ENCODE data around the gene VEGFC.
A peak's percentile ranks its signal among the peaks of the same experiment; 100 is the strongest.

VEGFC gene

DNA sequence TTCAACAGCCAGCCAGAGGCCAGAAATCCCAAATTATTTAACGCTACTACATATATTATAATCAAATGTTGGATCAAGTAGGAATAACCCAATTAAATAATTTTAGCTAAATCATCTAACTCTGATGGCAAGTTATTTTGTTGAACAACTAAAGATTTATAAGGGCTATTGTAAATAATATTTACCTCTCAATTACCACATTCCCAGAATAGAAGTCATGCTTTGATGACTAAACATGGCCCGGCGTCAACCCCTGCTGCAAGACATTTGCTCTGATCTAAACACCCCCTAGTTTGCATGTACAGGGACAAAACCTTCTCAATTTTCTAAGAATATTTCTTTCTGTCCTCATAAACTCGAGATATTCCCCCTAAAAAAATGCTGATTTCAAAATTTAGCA is 14.2 kb downstream of the VEGFC start:
- TF ChIP-seq, protein P1, sequence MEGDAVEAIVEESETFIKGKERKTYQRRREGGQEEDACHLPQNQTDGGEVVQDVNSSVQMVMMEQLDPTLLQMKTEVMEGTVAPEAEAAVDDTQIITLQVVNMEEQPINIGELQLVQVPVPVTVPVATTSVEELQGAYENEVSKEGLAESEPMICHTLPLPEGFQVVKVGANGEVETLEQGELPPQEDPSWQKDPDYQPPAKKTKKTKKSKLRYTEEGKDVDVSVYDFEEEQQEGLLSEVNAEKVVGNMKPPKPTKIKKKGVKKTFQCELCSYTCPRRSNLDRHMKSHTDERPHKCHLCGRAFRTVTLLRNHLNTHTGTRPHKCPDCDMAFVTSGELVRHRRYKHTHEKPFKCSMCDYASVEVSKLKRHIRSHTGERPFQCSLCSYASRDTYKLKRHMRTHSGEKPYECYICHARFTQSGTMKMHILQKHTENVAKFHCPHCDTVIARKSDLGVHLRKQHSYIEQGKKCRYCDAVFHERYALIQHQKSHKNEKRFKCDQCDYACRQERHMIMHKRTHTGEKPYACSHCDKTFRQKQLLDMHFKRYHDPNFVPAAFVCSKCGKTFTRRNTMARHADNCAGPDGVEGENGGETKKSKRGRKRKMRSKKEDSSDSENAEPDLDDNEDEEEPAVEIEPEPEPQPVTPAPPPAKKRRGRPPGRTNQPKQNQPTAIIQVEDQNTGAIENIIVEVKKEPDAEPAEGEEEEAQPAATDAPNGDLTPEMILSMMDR (IDR thresholded peaks at IDR 0.05; ENCODE audit: low read depth, low read length): no peak
- H3K4me3 ChIP-seq (ENCODE audit: low read depth, low read length): no peak overlapping the region
- DNase-seq (ENCODE audit: low read depth, low spot score): peak; percentile 80
- in situ Hi-C loops (cut with HindIII; ENCODE audit: low sequenced_read_pairs): loop anchor here (25.0 kb wide), 1 partner anchor 391 kb away; no protein-coding TSS in a partner anchor

DNA sequence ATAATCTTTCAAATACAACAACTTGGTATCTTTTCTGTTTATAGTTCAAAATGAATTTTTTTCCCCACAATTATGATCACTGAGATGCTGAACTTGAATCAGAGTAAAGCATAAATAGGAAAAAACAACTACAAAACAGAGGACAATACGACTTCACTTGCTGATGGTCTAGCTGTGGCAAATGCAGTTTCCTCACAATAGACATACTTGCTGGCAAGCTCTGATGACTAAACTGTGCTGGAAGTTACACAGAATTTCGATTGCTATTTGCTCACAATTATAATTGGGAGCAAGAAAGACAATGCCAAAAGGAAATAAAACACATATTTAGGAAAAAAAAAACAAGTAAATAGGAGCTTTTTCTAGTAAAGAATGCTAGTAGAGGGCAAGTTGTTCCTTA is 14.7 kb downstream of the VEGFC start:
- no peak overlapping the region for H3K4me3 ChIP-seq (ENCODE audit: low read depth, low read length)
- TF ChIP-seq, protein P1 (IDR thresholded peaks at IDR 0.05; ENCODE audit: low read depth, low read length): no peak
- in situ Hi-C loops (cut with HindIII; ENCODE audit: low sequenced_read_pairs): loop anchor here (25.0 kb wide), 1 partner anchor 391 kb away; no protein-coding TSS in a partner anchor
- DNase-seq (ENCODE audit: low read depth, low spot score): peak; percentile 80

DNA sequence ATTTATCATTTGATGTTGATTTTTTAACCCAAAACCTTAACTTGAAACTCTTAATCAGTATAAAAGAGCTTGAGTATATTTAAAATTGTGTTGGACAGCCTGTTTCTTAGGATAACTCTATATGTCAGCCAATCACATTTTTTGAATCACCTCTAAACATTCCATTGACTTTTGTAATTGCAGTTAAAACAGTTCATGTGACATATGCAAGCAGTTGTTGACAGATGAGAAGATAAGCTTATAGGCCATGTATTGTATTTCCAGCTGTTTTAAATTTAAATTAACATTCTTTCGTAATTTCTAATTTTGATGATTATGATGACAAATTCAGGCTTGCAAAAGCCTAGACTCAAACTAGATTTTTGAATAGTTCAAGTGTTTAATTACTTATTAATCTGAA is 17.4 kb downstream of the VEGFC start:
- TF ChIP-seq, protein P1 (IDR thresholded peaks at IDR 0.05; ENCODE audit: low read depth, low read length): no peak
- no peak overlapping the region for H3K4me3 ChIP-seq (ENCODE audit: low read depth, low read length)
- in situ Hi-C loops (cut with HindIII; ENCODE audit: low sequenced_read_pairs): loop anchor here (25.0 kb wide), 1 partner anchor 388 kb away; no protein-coding TSS in a partner anchor
- DNase-seq (ENCODE audit: low read depth, low spot score): no peak

DNA sequence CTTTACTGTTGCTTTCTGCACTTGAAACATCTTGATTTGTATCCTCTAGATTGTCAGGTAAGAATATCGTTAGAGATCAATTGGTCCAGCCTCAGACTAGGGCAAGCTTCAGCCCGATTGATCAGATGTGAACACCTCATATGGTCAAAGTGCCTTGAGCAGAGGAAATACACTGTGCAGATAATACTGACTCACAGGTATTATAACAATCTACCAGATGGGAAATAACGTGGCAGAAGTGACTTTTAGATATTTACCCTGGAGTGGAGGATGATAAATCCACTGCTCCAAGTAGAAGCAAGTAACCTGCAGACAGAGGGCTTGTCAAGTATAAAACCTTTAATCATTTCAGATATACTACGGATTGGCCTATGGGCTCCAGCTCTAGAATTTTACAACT is 17.9 kb downstream of the VEGFC start:
- no peak for DNase-seq (ENCODE audit: low read depth, low spot score)
- in situ Hi-C loops (cut with HindIII; ENCODE audit: low sequenced_read_pairs): loop anchor here (25.0 kb wide), 1 partner anchor 388 kb away; no protein-coding TSS in a partner anchor

DNA sequence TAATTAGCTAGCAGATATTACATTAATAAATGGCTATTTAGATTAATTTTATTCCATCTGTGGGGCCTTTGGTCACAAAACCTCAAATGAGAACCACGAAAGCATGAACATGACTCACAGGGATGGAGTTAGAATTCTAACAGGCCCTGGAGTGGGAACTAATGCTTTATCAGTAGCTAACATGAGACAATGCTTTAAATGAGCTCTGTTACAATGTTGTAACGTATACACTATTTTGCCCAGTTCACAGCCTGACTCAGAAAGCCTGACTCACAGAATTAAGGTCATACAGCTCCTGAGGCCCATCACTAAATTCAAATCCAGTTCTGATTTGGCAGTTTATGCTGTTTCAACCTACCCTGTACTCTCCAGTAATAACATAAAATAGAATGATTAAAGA is 23.2 kb downstream of the VEGFC start:
- H3K4me3 ChIP-seq (ENCODE audit: low read depth, low read length): no peak overlapping the region
- DNase-seq (ENCODE audit: low read depth, low spot score): peak; percentile 95
- in situ Hi-C loops (cut with HindIII; ENCODE audit: low sequenced_read_pairs): no loop called here
- TF ChIP-seq, protein P1 (IDR thresholded peaks at IDR 0.05; ENCODE audit: low read depth, low read length): no peak

More for the DNA sequence above, 17.9 kb downstream of the VEGFC start:
- H3K4me3 ChIP-seq (ENCODE audit: low read depth, low read length): no peak overlapping the region
- TF ChIP-seq, protein P1 (IDR thresholded peaks at IDR 0.05; ENCODE audit: low read depth, low read length): no peak

DNA sequence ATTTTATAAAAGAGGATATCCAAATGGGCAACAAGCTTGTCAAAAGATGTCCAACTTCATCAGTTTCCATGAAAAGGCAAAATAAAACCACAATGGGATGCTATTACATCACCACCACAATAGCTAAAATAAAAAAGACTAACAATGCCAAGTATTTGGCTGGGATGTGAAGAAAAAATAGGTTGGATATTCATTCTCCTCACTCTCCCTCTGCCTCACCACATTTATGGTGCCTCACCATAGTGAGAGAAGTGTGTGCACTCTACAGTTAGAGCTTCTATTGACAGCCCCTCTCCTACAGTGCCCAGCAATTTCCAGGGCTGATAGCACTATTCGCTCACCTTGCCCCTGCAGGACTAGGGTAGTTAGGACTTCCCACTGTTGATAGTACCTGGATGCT is 25.5 kb downstream of the VEGFC start:
- in situ Hi-C loops (cut with HindIII; ENCODE audit: low sequenced_read_pairs): no loop called here
- H3K4me3 ChIP-seq (ENCODE audit: low read depth, low read length): no peak overlapping the region
- DNase-seq (ENCODE audit: low read depth, low spot score): peak; percentile 81
- TF ChIP-seq, protein P1 (IDR thresholded peaks at IDR 0.05; ENCODE audit: low read depth, low read length): no peak

All from astrocyte of the spinal cord (primary cell).